K562 (cell line): ENCODE results near the gene GAL3ST1. TPM values are rescaled to one million over a fixed set of nuclear protein-coding genes. Genes with fewer than 3 reads are reported as not detected.
A peak's percentile ranks its signal among the peaks of the same experiment; 100 is the strongest.

Source experiments
- ATF7 ChIP-seq: fragments of 450-650 bp; IDR thresholded peaks from 2 replicates; pipeline ENCODE4 v1.7.1; 2014; ENCODE audit warnings: mild to moderate bottlenecking, moderate library complexity
- BCL6 ChIP-seq: fragments of 250-450 bp; sonication (Bioruptor Pico); IDR thresholded peaks from 2 replicates; pipeline ENCODE4 v1.4.0; 2020
- CBFA2T2 ChIP-seq: fragments of 450-650 bp; conservative IDR thresholded peaks from 2 replicates; pipeline ENCODE4 v1.6.1; 2017; ENCODE audit warnings: mild to moderate bottlenecking
- CXXC5 ChIP-seq: fragments of 250-450 bp; sonication (Bioruptor Pico); IDR thresholded peaks from 2 replicates; pipeline ENCODE4 v1.8.0; 2022; ENCODE audit warnings: inconsistent platforms, mild to moderate bottlenecking, moderate library complexity
- DDX20 ChIP-seq: fragments of 450-650 bp; IDR thresholded peaks from 2 replicates; pipeline ENCODE4 v1.6.1; 2016; ENCODE audit warnings: missing genetic modification characterization, low read depth, mild to moderate bottlenecking, missing compliant biosample characterization, moderate library complexity
- ETS2 ChIP-seq: IDR thresholded peaks from 2 replicates; pipeline ENCODE4 v1.6.1; 2016; ENCODE audit warnings: borderline replicate concordance, missing genetic modification characterization, mild to moderate bottlenecking, moderate library complexity, missing compliant biosample characterization; ENCODE audit not compliant: poor library complexity, severe bottlenecking
- JUND ChIP-seq, 2 experiments: IDR thresholded peaks; 2 replicates in 1 of 2; 3 replicates in 1 of 2; pipeline ENCODE4 v1.6.1; 2011; ENCODE audit warnings: borderline replicate concordance in 2 of 2, low read depth in 2 of 2, low read length in 2 of 2, improper control_type of control experiment in 1 of 2, missing biosample characterization in 1 of 2, missing genetic modification characterization in 1 of 2, missing genetic modification reagents in 1 of 2
- MCM3 ChIP-seq: fragments of 450-650 bp; IDR thresholded peaks from 2 replicates; pipeline ENCODE4 v1.6.1; 2016
- NR1H2 ChIP-seq: sonication (generic); formaldehyde crosslinking; IDR thresholded peaks from 2 replicates; pipeline ENCODE4 v1.4.0; 2020; ENCODE audit warnings: mild to moderate bottlenecking, missing genetic modification reagents
- OTX1 ChIP-seq: fragments of 450-650 bp; formaldehyde crosslinking; IDR thresholded peaks from 2 replicates; pipeline ENCODE4 v1.4.0; 2022; ENCODE audit warnings: mild to moderate bottlenecking
- PYGO2 ChIP-seq: fragments of 450-650 bp; IDR thresholded peaks from 2 replicates; pipeline ENCODE4 v1.6.1; 2016; ENCODE audit warnings: mild to moderate bottlenecking, missing genetic modification characterization, moderate library complexity, missing compliant biosample characterization
- RB1 ChIP-seq: fragments of 450-650 bp; IDR thresholded peaks from 2 replicates; pipeline ENCODE4 v1.6.1; 2017; ENCODE audit warnings: low read depth, mild to moderate bottlenecking
- SP1 ChIP-seq: sonication (generic); formaldehyde crosslinking; IDR thresholded peaks from 2 replicates; pipeline ENCODE4 v1.8.1; 2022; ENCODE audit warnings: mild to moderate bottlenecking, missing genetic modification reagents
- ZNF436 ChIP-seq: fragments of 250-450, 450-650 bp; sonication (Bioruptor Pico); formaldehyde crosslinking; IDR thresholded peaks from 2 replicates; pipeline ENCODE4 v1.7.0; 2020; ENCODE audit warnings: mild to moderate bottlenecking
- polyA plus RNA-seq, 8 experiments: library from polyadenylated mRNA; depleted of rRNA in 4 of 8; stranded (reverse) in 5 of 8; unstranded in 3 of 8; fragments of >200 nt; fragmentation: Nextera tagmentation in 2 of 8; fragmentation: Illumina TruSeq in 1 of 8; extraction: Ambion mirVana in 2 of 8; extraction: Trizol in 1 of 8; gene quantifications; 2 replicates each; pipeline versions ENCODE4 v1.2.1 to v1.2.3, GENCODE V29; 2011 to 2014; ENCODE audit warnings: inconsistent platforms in 1 of 8, missing spikeins in 1 of 8
- total RNA-seq, 7 experiments: library from RNA; depleted of rRNA in 6 of 7; stranded (reverse); fragments of >200 nt in 6 of 7; fragmentation: Illumina TruSeq in 2 of 7; extraction: Trizol in 2 of 7; gene quantifications; 2 replicates each; pipeline versions ENCODE4 v1.2.1 to v1.2.3, GENCODE V29; 2011 to 2021; ENCODE audit warnings: low replicate concordance in 1 of 7
- TF ChIP-seq, protein P1 (sequence below), 2 experiments: fragments of 200-800 bp in 1 of 2; sonication (Bioruptor generic) in 1 of 2; sonication (generic) in 1 of 2; formaldehyde crosslinking in 1 of 2; IDR thresholded peaks in 1 of 2; conservative IDR thresholded peaks in 1 of 2; 2 replicates each; pipeline versions ENCODE4 v1.5.0 to v1.6.1; 2016 to 2020; ENCODE audit warnings: missing compliant biosample characterization in 1 of 2, missing genetic modification characterization in 1 of 2, missing genetic modification reagents in 1 of 2
- TF ChIP-seq, protein P2 (sequence below): fragments of 250-450 bp; sonication (Bioruptor Pico); IDR thresholded peaks from 2 replicates; pipeline ENCODE4 v1.5.0; 2021; ENCODE audit warnings: mild to moderate bottlenecking, borderline replicate concordance
- TF ChIP-seq, protein P3 (sequence below): fragments of 450-650 bp; IDR thresholded peaks from 2 replicates; pipeline ENCODE4 v1.6.1; 2016; ENCODE audit warnings: missing biosample characterization, missing genetic modification characterization
- TF ChIP-seq, protein P4 (sequence below): fragments of 450-650 bp; conservative IDR thresholded peaks from 2 replicates; pipeline ENCODE4 v1.6.1; 2016; ENCODE audit warnings: missing genetic modification characterization, low read depth, mild to moderate bottlenecking, control low read depth, missing compliant biosample characterization
- TF ChIP-seq, protein P5 (sequence below), 2 experiments: IDR thresholded peaks; 2 replicates each; pipeline ENCODE4 v1.6.1; 2011; ENCODE audit warnings: borderline replicate concordance in 1 of 2, control low read depth in 1 of 2, low read depth in 1 of 2, low read length in 1 of 2, mild to moderate bottlenecking in 1 of 2, mixed read lengths in 1 of 2, moderate library complexity in 1 of 2; ENCODE audit not compliant: insufficient read depth in 1 of 2, insufficient read length in 1 of 2, poor library complexity in 1 of 2, severe bottlenecking in 1 of 2; ENCODE audit errors: extremely low read depth in 1 of 2

GAL3ST1 gene
- total and polyA plus RNA-seq, 9 of the 15 experiments (the other 6 are each of a cell fraction or from before 2014, with no cell fraction given) = 0.03 to 1.9 (median 0.33) TPM; not detected in 1

DNA sequence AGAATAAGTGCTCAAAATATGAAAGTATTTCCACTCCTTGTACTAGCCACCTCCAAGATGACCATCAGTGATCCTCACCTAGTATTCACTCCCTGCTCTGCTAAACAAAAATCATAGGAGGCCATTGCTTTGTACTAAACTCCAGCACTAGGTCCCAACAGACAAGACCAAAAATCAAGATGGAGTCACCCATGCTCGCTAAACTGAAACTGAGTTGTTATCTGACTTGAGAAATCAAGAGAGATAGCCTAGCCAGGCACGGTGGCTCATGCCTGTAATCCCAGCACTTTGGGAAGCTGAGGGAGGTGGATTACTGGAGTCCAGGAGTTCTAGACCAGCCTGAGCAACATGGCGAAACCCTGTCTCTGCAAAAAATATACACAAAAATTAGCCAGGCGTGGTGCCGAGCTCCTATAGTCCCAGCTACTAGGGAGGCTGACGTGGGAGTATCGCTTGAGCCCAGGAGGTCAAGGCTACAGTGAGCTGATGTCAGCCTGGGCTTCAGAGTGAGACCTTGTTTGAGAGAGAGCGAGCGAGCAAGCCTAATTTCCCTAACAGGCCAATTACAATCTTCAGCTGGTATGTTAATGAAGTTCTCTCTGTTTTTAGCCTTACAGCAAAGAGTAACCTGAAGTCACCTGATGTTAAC lies 37.3 kb downstream of the GAL3ST1 start (continued):
- TF ChIP-seq, protein P1, sequence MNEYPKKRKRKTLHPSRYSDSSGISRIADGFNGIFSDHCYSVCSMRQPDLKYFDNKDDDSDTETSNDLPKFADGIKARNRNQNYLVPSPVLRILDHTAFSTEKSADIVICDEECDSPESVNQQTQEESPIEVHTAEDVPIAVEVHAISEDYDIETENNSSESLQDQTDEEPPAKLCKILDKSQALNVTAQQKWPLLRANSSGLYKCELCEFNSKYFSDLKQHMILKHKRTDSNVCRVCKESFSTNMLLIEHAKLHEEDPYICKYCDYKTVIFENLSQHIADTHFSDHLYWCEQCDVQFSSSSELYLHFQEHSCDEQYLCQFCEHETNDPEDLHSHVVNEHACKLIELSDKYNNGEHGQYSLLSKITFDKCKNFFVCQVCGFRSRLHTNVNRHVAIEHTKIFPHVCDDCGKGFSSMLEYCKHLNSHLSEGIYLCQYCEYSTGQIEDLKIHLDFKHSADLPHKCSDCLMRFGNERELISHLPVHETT (CRISPR knock-in tag; conservative IDR thresholded peaks at IDR 0.05 in 1 of 2, IDR thresholded peaks at IDR 0.05 in 1 of 2) = peak in 1 of 2 experiments; percentile 90; a peak in 2 of 4 replicates
- TF ChIP-seq NR1H2 (CRISPR knock-in tag) (no peak), JUND (IDR thresholded peaks at IDR 0.05; ENCODE audit: borderline replicate concordance, low read depth, low read length) (no peak), JUND (tag; IDR thresholded peaks at IDR 0.05; ENCODE audit: borderline replicate concordance, low read depth, low read length) (peak; percentile 47; the same call in 1 of the 3 replicates), ZNF436 (CRISPR knock-in tag) (no peak), CXXC5 (CRISPR knock-in tag) (peak; percentile 61), SP1 (CRISPR knock-in tag) (no peak), RB1 (no peak), DDX20 (tag) (peak; percentile 84), BCL6 (CRISPR knock-in tag) (peak; percentile 50; the same call in 1 of the 2 replicates), PYGO2 (tag) (peak; percentile 83), MCM3 (no peak), ATF7 (no peak), ETS2 (no peak), CBFA2T2 (no peak), OTX1 (CRISPR knock-in tag) (0 out of 2 replicates have a peak, but pooled peaks have one; percentile 61)
- TF ChIP-seq, protein P2, sequence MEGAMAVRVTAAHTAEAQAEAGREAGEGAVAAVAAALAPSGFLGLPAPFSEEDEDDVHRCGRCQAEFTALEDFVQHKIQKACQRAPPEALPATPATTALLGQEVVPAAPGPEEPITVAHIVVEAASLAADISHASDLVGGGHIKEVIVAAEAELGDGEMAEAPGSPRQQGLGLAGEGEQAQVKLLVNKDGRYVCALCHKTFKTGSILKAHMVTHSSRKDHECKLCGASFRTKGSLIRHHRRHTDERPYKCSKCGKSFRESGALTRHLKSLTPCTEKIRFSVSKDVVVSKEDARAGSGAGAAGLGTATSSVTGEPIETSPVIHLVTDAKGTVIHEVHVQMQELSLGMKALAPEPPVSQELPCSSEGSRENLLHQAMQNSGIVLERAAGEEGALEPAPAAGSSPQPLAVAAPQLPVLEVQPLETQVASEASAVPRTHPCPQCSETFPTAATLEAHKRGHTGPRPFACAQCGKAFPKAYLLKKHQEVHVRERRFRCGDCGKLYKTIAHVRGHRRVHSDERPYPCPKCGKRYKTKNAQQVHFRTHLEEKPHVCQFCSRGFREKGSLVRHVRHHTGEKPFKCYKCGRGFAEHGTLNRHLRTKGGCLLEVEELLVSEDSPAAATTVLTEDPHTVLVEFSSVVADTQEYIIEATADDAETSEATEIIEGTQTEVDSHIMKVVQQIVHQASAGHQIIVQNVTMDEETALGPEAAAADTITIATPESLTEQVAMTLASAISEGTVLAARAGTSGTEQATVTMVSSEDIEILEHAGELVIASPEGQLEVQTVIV (CRISPR knock-in tag) = no peak
- TF ChIP-seq, protein P3, sequence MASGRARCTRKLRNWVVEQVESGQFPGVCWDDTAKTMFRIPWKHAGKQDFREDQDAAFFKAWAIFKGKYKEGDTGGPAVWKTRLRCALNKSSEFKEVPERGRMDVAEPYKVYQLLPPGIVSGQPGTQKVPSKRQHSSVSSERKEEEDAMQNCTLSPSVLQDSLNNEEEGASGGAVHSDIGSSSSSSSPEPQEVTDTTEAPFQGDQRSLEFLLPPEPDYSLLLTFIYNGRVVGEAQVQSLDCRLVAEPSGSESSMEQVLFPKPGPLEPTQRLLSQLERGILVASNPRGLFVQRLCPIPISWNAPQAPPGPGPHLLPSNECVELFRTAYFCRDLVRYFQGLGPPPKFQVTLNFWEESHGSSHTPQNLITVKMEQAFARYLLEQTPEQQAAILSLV (tag) = peak; percentile 89
- TF ChIP-seq, protein P4, sequence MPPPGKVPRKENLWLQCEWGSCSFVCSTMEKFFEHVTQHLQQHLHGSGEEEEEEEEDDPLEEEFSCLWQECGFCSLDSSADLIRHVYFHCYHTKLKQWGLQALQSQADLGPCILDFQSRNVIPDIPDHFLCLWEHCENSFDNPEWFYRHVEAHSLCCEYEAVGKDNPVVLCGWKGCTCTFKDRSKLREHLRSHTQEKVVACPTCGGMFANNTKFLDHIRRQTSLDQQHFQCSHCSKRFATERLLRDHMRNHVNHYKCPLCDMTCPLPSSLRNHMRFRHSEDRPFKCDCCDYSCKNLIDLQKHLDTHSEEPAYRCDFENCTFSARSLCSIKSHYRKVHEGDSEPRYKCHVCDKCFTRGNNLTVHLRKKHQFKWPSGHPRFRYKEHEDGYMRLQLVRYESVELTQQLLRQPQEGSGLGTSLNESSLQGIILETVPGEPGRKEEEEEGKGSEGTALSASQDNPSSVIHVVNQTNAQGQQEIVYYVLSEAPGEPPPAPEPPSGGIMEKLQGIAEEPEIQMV (tag) = peak; percentile 72
- TF ChIP-seq, protein P5, sequence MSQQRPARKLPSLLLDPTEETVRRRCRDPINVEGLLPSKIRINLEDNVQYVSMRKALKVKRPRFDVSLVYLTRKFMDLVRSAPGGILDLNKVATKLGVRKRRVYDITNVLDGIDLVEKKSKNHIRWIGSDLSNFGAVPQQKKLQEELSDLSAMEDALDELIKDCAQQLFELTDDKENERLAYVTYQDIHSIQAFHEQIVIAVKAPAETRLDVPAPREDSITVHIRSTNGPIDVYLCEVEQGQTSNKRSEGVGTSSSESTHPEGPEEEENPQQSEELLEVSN (IDR thresholded peaks at IDR 0.05; ENCODE audit: borderline replicate concordance in 1 of 2, extremely low read depth in 1 of 2, insufficient read depth in 1 of 2, insufficient read length in 1 of 2, low read depth in 1 of 2, low read length in 1 of 2, poor library complexity in 1 of 2, severe bottlenecking in 1 of 2) = no peak
